IMR-90 (cell line): ENCODE data around the gene TP73. TPM values are rescaled to one million over a fixed set of nuclear protein-coding genes. Genes with fewer than 3 reads are reported as not detected.

ENCODE experiments used
- ATAC-seq: fragments of 200-7000 bp; cut with Tn5 transposase; 2 replicates; pipeline ENCODE4 v1.9.1; 2020; ENCODE audit warnings: low read depth, mild to moderate bottlenecking, moderate library complexity
- BruUV-seq: library from RNA; stranded (reverse); fragments of 400-500 nt; replicated peaks from 2 replicates; lab custom pipeline; 2021; lab: Mats Ljungman, UMichigan
- CTCF ChIA-PET: fragments of 300-600 bp; formaldehyde crosslinking; extraction: SDS; loops from one replicate; lab custom pipeline; 2021; ENCODE audit warnings: antibody characterized with exemption; lab: Yijun Ruan, JAX
- POLR2A ChIA-PET: fragments of 300-600 bp; sonication (Branson Sonifier 250); formaldehyde crosslinking; loops from one replicate; lab custom pipeline; 2022; ENCODE audit warnings: antibody characterized with exemption; ENCODE audit not compliant: unreplicated experiment; lab: Charles Lee
- DNase-seq: peaks from one replicate; pipeline ENCODE4 v3.0.0; 2013
- H2AFZ ChIP-seq: replicated peaks from 2 replicates; pipeline ENCODE3; 2013; ENCODE audit warnings: low read length, mild to moderate bottlenecking; ENCODE audit not compliant: poor library complexity
- H2AK5ac ChIP-seq: 2 replicates; pipeline ENCODE4 v1.6.1; 2013; ENCODE audit warnings: low read depth, low read length, inconsistent platforms
- H2AK9ac ChIP-seq: replicated peaks from 2 replicates; pipeline ENCODE3; 2013; ENCODE audit warnings: mild to moderate bottlenecking, low read depth, low read length, moderate library complexity; ENCODE audit not compliant: poor library complexity
- H2BK120ac ChIP-seq: 2 replicates; pipeline ENCODE4 v1.6.1; 2013; ENCODE audit warnings: low read depth, low read length, inconsistent platforms
- H2BK15ac ChIP-seq: 3 replicates; pipeline ENCODE4 v1.6.1; 2013; ENCODE audit warnings: low read depth, low read length, inconsistent platforms
- H2BK20ac ChIP-seq: 2 replicates; pipeline ENCODE4 v1.6.1; 2013; ENCODE audit warnings: low read depth, mild to moderate bottlenecking, inconsistent platforms, low read length, moderate library complexity
- H2BK5ac ChIP-seq: 2 replicates; pipeline ENCODE4 v1.6.1; 2013; ENCODE audit warnings: mild to moderate bottlenecking, low read depth, low read length, inconsistent platforms; ENCODE audit not compliant: poor library complexity, severe bottlenecking
- H3K14ac ChIP-seq: replicated peaks from 2 replicates; pipeline ENCODE4 v1.6.1; 2013; ENCODE audit warnings: low read depth, low read length, inconsistent platforms
- H3K18ac ChIP-seq: 2 replicates; pipeline ENCODE4 v1.6.1; 2013; ENCODE audit warnings: low read depth, low read length, control low read depth
- H3K23ac ChIP-seq: 2 replicates; pipeline ENCODE4 v1.6.1; 2013; ENCODE audit warnings: low read depth, low read length, inconsistent platforms
- H3K27ac ChIP-seq: 2 replicates; pipeline ENCODE4 v1.5.1; 2013; ENCODE audit warnings: mild to moderate bottlenecking, control low read depth, low read length; ENCODE audit not compliant: insufficient read depth
- H3K27me3 ChIP-seq: 2 replicates; pipeline ENCODE4 v1.6.1; 2013; ENCODE audit warnings: low read length; ENCODE audit not compliant: control insufficient read depth, insufficient read depth
- H3K36me3 ChIP-seq: 2 replicates; pipeline ENCODE4 v1.6.1; 2013; ENCODE audit warnings: low read length, mixed read lengths; ENCODE audit not compliant: control insufficient read depth, insufficient read depth
- H3K4ac ChIP-seq: 2 replicates; pipeline ENCODE4 v1.6.1; 2013; ENCODE audit warnings: low read depth, low read length, inconsistent platforms
- H3K4me1 ChIP-seq: 2 replicates; pipeline ENCODE4 v1.6.1; 2013; ENCODE audit warnings: low read length, mixed read lengths; ENCODE audit not compliant: control insufficient read depth, insufficient read depth
- H3K4me2 ChIP-seq: 2 replicates; pipeline ENCODE4 v1.6.1; 2013; ENCODE audit warnings: low read depth, mild to moderate bottlenecking, control low read depth, low read length, moderate library complexity
- H3K4me3 ChIP-seq: 2 replicates; pipeline ENCODE4 v1.5.1; 2013; ENCODE audit warnings: low read depth, mild to moderate bottlenecking, control low read depth, low read length, moderate library complexity; ENCODE audit not compliant: insufficient read depth
- H3K56ac ChIP-seq: 2 replicates; pipeline ENCODE4 v1.6.1; 2013; ENCODE audit warnings: low read length, inconsistent platforms; ENCODE audit not compliant: insufficient read depth; ENCODE audit errors: extremely low read depth
- H3K79me1 ChIP-seq, 2 experiments: 2 replicates each; pipeline ENCODE4 v1.6.1; 2013; ENCODE audit warnings: low read length in 2 of 2, inconsistent platforms in 1 of 2, low read depth in 1 of 2
- H3K9ac ChIP-seq: 2 replicates; pipeline ENCODE4 v1.6.1; 2013; ENCODE audit warnings: low read depth, low read length, control low read depth
- H3K9me1 ChIP-seq: 2 replicates; pipeline ENCODE4 v1.6.1; 2013; ENCODE audit warnings: low read length, inconsistent platforms; ENCODE audit not compliant: insufficient read depth
- H3K9me3 ChIP-seq: 2 replicates; pipeline ENCODE4 v1.6.1; 2013; ENCODE audit warnings: low read length; ENCODE audit not compliant: control insufficient read depth, insufficient read depth
- H4K20me1 ChIP-seq: 2 replicates; pipeline ENCODE4 v1.6.1; 2013; ENCODE audit warnings: low read length, inconsistent platforms; ENCODE audit not compliant: insufficient read depth
- H4K5ac ChIP-seq: 2 replicates; pipeline ENCODE4 v1.6.1; 2013; ENCODE audit warnings: mild to moderate bottlenecking, low read depth, low read length, control low read depth
- H4K8ac ChIP-seq, 2 experiments: 2 replicates each; pipeline ENCODE4 v1.6.1; 2013; ENCODE audit warnings: low read depth in 2 of 2, low read length in 2 of 2, control low read depth in 1 of 2, inconsistent platforms in 1 of 2
- H4K91ac ChIP-seq: 2 replicates; pipeline ENCODE4 v1.6.1; 2013; ENCODE audit warnings: low read depth, low read length, inconsistent platforms; ENCODE audit not compliant: insufficient read depth
- NFE2L2 ChIP-seq: fragments of 150-350 bp; IDR thresholded peaks from 2 replicates; pipeline ENCODE4 v1.6.1; 2016; ENCODE audit warnings: low read depth, mild to moderate bottlenecking, low read length
- WGBS, 2 experiments: methylation state at CpG; one replicate each; pipeline versions ENCODE4 v1.1.5 to v1.1.7; 2013; ENCODE audit warnings: missing lambda C conversion rate in 2 of 2; ENCODE audit not compliant: insufficient read length in 1 of 2; ENCODE audit errors: extremely low coverage in 2 of 2; 5-methylcytosine and 5-hydroxymethylcytosine counted together
- dilution Hi-C: fragments of 300-500 bp; cut with HindIII; formaldehyde crosslinking; loops from one replicate; pipeline ENCODE4 v1.14.3; 2018; ENCODE audit warnings: low sequenced_read_pairs; ENCODE audit not compliant: unreplicated experiment
- in situ Hi-C: fragments of 300-500 bp; cut with MboI; formaldehyde crosslinking; loops from 3 replicates; pipeline ENCODE4 v1.14.3; 2019; ENCODE audit warnings: low sequenced_read_pairs, inconsistent platforms, mixed read lengths
- intact Hi-C: fragments of 100-400 bp; cut with micrococcal nuclease; formaldehyde crosslinking; loops from 2 replicates; pipeline ENCODE4 v1.10.0; 2022
- polyA plus RNA-seq, 3 experiments: library from polyadenylated mRNA; depleted of rRNA; stranded (reverse); fragments of >200 nt; gene quantifications; 2 replicates each; pipeline ENCODE4 v1.2.3, GENCODE V29; 2012; ENCODE audit warnings: low replicate concordance in 1 of 3
- total RNA-seq: library from RNA; depleted of rRNA; stranded (reverse); fragments of >200 nt; gene quantifications from 2 replicates; pipeline ENCODE4 v1.2.3, GENCODE V29; 2012

Gene TP73
- total and polyA plus RNA-seq, 2 of the 4 experiments (the other 2 are of a cell fraction), result not detected

GRCh38 chr1:3734602-3735001 is 82.3 kb downstream of the TP73 start:
- no peak overlapping the region for H3K4ac ChIP-seq
- TF ChIP-seq NFE2L2, result no peak
- ChIA-PET POLR2A (no interaction called here), CTCF (interaction anchor here (1.4 kb wide), 1 partner anchor 10 kb away, joined by 5 read pairs; no protein-coding TSS in a partner anchor)
- no peak overlapping the region for H3K4me2 ChIP-seq
- H3K14ac ChIP-seq, result no peak overlapping the region
- 90% methylated on average over 7 of the region's 16 CpGs; no CpG with 5 or more reads in 1 of the 2 experiments for WGBS, 2 experiments
- dilution Hi-C loops (no loop called here), in situ Hi-C loops (no loop called here), intact Hi-C loops (no loop called here)
- no peaks in the 10 kb centered on the region for H3K9me1 ChIP-seq
- no peak overlapping the region for H3K4me3 ChIP-seq
- H4K8ac ChIP-seq, result no peak overlapping the region
- DNase-seq (no peak), ATAC-seq (no peak)
- H2BK120ac ChIP-seq, result no peak overlapping the region
- H3K36me3 ChIP-seq, result peaks cover 23% of the 10 kb centered on the region
- H3K18ac ChIP-seq, result no peak overlapping the region
- H2AK9ac ChIP-seq, result no peak overlapping the region
- no peaks in the 10 kb centered on the region for H4K20me1 ChIP-seq
- H4K91ac ChIP-seq, result no peak overlapping the region
- no peaks in the 10 kb centered on the region for H3K4me1 ChIP-seq
- no peaks in the 10 kb centered on the region for H3K79me1 ChIP-seq
- no peak overlapping the region for H4K5ac ChIP-seq
- H3K27ac ChIP-seq, result no peak overlapping the region
- H2AFZ ChIP-seq, result no peak overlapping the region
- H3K9ac ChIP-seq, result no peak overlapping the region
- no peak overlapping the region for H2AK5ac ChIP-seq
- H3K23ac ChIP-seq, result no peak overlapping the region
- H2BK20ac ChIP-seq, result no peak overlapping the region
- H3K9me3 ChIP-seq, result no peaks in the 10 kb centered on the region
- no peak overlapping the region for H3K56ac ChIP-seq
- no TSS peak for BruUV-seq
- no peak overlapping the region for H2BK5ac ChIP-seq
- H3K27me3 ChIP-seq, result no peaks in the 10 kb centered on the region; the same call in 1 of the 2 replicates
- no peak overlapping the region for H2BK15ac ChIP-seq
